Activated T-helper 1 cell treated with anti-CD3 and anti-CD28 coated beads, Interleukin-2, amount 50 U/mL, for 16 hours (primary cell): ENCODE measurements around the gene RNASE8.
A peak's percentile ranks its signal among the peaks of the same experiment; 100 is the strongest.

Experiments
- DNase-seq, 2 donors: peaks; one replicate each; pipeline ENCODE4 v3.0.0-alpha.2; 2020; ENCODE audit warnings: low read depth in 1 of 2, low spot score in 1 of 2

RNASE8 gene

GRCh38 chr14:21103710-21104447 lies 46.3 kb downstream of the RNASE8 start:
- DNase-seq = peak; percentile 82 to 84

GRCh38 chr14:21104448-21105060 lies 46.9 kb downstream of the RNASE8 start:
- DNase-seq = peak in 1 of 2 donors; percentile 45

GRCh38 chr14:21105095-21105494 lies 47.5 kb downstream of the RNASE8 start:
- DNase-seq = no peak

GRCh38 chr14:21106176-21106497 lies 48.5 kb downstream of the RNASE8 start:
- DNase-seq = no peak

GRCh38 chr14:21106498-21107282 lies 49.1 kb downstream of the RNASE8 start:
- peak; percentile 54 to 62 for DNase-seq

GRCh38 chr14:21107283-21107800 lies 49.7 kb downstream of the RNASE8 start:
- no peak for DNase-seq
